ENCODE measurements around the gene MME.

GRCh38 chr3:155182467-155182866 is 102.3 kb downstream of the MME start:
- TF ChIP-seq CTCF (conservative IDR thresholded peaks at IDR 0.05 in 1 of 2, IDR thresholded peaks at IDR 0.05 in 1 of 2; ENCODE audit: low read depth in 1 of 2, low read length in 2 of 2) (no peak), EZH2 (IDR thresholded peaks at IDR 0.05; ENCODE audit: low read length, missing control alignments) (no peak)

Data from fibroblast of lung (primary cell).